Central memory CD8-positive, alpha-beta T cell (primary cell): Measurements from ENCODE around the gene KCNJ1.

Source experiments
- ATAC-seq: fragments of 150-1000 bp; cut with Tn5 transposase; replicated peaks from 2 replicates; pipeline ENCODE4 v1.10.0; 2022; ENCODE audit warnings: mild to moderate bottlenecking, moderate FRiP score, moderate number of reproducible peaks; ENCODE audit not compliant: poor library complexity, severe bottlenecking; ENCODE audit errors: extremely low read depth
- DNase-seq, 2 donors: peaks; one replicate each; pipeline ENCODE4 v3.0.0; 2021; ENCODE audit warnings: low spot score in 2 of 2
- H3K27ac Mint-ChIP-seq: one replicate; pipeline ENCODE4 v1.8.0; 2022; ENCODE audit warnings: low read depth, mild to moderate bottlenecking, moderate library complexity, mixed read lengths
- H3K27me3 Mint-ChIP-seq: one replicate; pipeline ENCODE4 v1.8.0; 2022; ENCODE audit warnings: mixed read lengths
- H3K36me3 Mint-ChIP-seq: one replicate; pipeline ENCODE4 v1.8.0; 2022; ENCODE audit warnings: mild to moderate bottlenecking, moderate library complexity, mixed read lengths; ENCODE audit not compliant: insufficient read depth
- H3K4me1 Mint-ChIP-seq: one replicate; pipeline ENCODE4 v1.8.0; 2022; ENCODE audit warnings: mixed read lengths
- H3K4me3 Mint-ChIP-seq: one replicate; pipeline ENCODE4 v1.8.0; 2022; ENCODE audit warnings: mild to moderate bottlenecking, moderate library complexity, mixed read lengths
- H3K9me3 Mint-ChIP-seq: one replicate; pipeline ENCODE4 v1.8.0; 2022; ENCODE audit warnings: mixed read lengths

The KCNJ1 gene

DNA sequence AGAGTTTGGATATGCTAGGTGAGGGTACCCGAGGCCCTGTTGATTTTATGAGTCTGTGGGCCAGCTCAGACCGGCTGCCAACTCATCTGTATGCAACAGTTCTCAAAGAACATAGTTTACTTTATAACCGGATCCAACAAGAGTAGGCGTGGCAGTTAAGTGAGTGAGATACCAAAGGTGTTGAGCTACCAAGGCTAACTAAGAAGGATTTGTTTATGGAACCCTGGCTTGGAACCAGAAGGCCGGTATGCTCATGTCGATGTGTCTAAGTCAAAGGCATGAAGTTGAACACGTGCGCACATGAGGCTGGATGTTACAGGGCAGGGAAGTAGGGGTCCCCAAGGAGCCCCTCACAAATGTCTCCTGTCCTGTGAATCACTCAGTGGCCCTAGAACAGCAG, at the start of gene KCNJ1:
KCNJ1 (minus strand) TSS at position 20 of the 400 bp plus-strand sequence. CDS start 27,053 bp downstream, outside the sequence.
- H3K9me3 Mint-ChIP-seq: no peaks in the 10 kb centered on the region
- ATAC-seq (no peak), DNase-seq (no peak)
- peaks cover 3% of the 10 kb centered on the region for H3K36me3 Mint-ChIP-seq
- H3K27me3 Mint-ChIP-seq: no peaks in the 10 kb centered on the region
- H3K27ac Mint-ChIP-seq: no peak within 1 kb of the TSS
- no peaks in the 10 kb centered on the region for H3K4me1 Mint-ChIP-seq
- no peak within 1 kb of the TSS for H3K4me3 Mint-ChIP-seq

DNA sequence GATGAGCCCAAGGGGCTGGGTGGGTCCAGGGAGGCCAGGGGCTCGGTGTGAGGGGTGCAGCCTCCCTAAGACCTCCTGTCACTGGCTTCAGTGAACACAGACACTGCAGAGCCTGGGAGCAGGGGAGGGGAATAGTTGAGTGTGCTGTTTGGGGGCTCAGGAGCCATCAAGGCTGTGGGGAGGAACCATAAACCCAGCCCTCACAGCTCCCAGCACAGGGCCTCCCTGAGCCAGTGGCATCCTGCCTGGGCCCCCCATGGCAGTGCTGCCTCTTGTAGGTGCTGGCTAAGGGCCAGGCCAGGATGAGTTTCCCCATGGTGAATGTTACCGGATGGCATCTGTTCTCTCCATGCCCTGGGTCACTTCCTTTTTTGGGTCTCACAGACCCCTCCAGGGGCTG, 49.6 kb upstream of the KCNJ1 start:
- H3K9me3 Mint-ChIP-seq: no peaks in the 10 kb centered on the region
- no peak overlapping the region for H3K27ac Mint-ChIP-seq
- H3K36me3 Mint-ChIP-seq: peaks cover 2% of the 10 kb centered on the region
- H3K4me1 Mint-ChIP-seq: no peaks in the 10 kb centered on the region
- no peak for ATAC-seq
- DNase-seq: no peak
- no peak overlapping the region for H3K4me3 Mint-ChIP-seq
- peaks cover 51% of the 10 kb centered on the region for H3K27me3 Mint-ChIP-seq

DNA sequence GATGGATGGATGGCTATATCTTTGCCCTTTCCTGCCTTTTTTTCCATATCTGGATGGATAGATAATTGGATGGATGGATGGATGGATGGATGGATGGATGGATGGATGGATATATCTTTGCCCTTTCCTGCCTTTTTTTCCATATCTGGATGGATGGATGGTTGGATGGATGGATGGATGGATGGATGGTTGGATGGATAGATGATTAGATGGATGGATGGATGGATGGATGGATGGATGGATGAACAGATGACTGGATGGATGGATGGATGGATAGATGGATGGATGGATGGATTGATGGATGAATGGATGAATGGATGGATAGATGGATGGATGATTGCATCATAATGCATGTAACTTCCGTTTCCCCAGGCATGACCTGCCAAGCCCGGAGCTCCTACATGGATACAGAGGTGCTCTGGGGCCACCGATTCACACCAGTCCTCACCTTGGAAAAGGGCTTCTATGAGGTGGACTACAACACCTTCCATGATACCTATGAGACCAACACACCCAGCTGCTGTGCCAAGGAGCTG, 49.0 kb upstream of the KCNJ1 start:
- H3K36me3 Mint-ChIP-seq: peaks cover 2% of the 10 kb centered on the region
- H3K27me3 Mint-ChIP-seq: peaks cover 46% of the 10 kb centered on the region
- H3K9me3 Mint-ChIP-seq: no peaks in the 10 kb centered on the region
- no peak for ATAC-seq
- H3K4me3 Mint-ChIP-seq: no peak overlapping the region
- H3K4me1 Mint-ChIP-seq: no peaks in the 10 kb centered on the region
- no peak overlapping the region for H3K27ac Mint-ChIP-seq
- DNase-seq: no peak

DNA sequence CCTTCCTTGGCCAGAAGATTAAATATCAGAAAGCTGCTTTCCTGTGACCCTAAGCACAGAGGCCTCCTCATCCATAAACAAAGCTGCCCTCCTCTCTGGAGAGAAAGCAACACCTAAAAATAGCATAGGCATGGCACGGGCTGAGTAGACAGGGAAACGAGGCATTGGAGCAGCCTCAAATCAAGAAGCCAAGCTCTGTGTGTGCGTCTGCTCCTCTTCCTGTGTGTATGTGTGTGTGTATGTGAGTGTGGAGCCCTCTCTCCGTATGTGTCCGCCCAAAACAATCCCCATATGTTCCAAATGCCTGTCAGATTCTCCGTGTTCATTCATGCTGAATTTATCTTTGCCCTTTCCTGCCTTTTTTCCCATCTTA, 48.0 kb upstream of the KCNJ1 start:
- Mint-ChIP-seq H3K4me3 (no peak overlapping the region), H3K36me3 (peaks cover 2% of the 10 kb centered on the region), H3K27ac (no peak overlapping the region), H3K4me1 (no peaks in the 10 kb centered on the region), H3K27me3 (peaks cover 36% of the 10 kb centered on the region), H3K9me3 (no peaks in the 10 kb centered on the region)
- DNase-seq (no peak), ATAC-seq (no peak)

DNA sequence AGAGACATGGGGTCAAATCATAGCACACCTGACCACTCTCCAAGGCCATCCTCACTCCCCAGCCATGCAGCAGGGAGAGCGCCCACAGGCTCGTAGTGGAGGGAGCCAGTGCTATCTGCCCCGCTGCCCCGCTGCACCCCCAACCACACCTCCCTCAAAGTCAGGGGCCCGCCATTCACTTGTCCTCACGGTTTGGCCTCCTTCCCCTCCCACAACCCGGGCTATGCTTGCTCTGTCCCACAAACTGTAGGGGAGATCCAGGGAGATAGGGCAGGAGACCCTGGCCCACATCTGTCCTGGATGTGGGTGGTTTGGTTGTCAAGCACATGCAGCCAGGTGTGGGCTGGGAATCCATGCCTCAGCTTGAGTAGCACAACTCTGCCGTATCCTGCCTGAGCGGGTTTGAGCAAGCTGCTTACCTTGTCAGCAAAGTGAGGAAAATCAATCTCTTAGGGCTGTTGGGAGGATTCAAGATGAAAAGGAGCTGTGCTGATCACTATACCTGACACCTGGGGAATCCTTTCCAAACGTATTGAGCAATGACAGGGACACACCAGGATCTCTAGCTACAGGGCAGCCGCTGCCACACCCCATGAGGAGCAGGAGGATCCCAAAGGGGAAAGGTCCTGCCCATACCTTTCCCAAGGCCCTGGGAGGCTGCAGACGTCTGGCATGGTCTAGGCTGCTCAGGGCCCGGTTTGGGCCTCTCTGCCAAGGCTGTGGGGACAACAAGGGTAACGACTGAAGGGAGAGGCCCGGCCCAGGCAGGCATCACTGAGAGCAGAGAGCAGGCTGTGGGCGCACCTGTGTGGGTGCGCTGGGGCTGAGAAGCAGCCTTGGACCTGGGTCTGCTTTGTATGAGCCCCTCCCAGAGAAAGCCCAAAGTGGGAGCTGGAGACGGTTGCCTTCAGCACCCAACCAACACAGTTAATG, 47.4 kb upstream of the KCNJ1 start:
- Mint-ChIP-seq H3K36me3 (no peaks in the 10 kb centered on the region), H3K9me3 (no peaks in the 10 kb centered on the region), H3K27ac (no peak overlapping the region), H3K27me3 (peaks cover 36% of the 10 kb centered on the region), H3K4me1 (no peaks in the 10 kb centered on the region), H3K4me3 (no peak overlapping the region)
- ATAC-seq (no peak), DNase-seq (no peak)

DNA sequence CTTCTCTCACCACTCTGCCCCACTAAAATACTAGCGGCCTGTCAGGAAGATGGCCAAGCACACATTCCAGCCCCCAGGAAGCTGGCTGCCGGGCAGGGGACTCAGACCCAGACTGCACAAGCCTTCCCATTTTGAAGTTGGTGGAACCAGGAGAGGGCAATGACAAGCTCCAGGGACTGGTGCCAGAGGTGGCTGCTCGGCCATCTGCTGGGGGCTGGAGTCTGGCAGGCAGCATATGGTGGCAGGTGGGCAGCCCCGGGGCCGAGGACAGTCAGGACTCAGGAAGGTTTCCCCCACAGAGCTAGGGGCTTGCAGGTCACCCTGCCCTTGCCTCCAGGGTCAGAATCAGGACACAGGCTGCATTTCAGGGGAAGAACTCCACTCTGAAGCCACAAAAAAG, 46.7 kb upstream of the KCNJ1 start:
- H3K27ac Mint-ChIP-seq: no peak overlapping the region
- no peak for DNase-seq
- H3K27me3 Mint-ChIP-seq: peaks cover 35% of the 10 kb centered on the region
- ATAC-seq: no peak
- no peaks in the 10 kb centered on the region for H3K9me3 Mint-ChIP-seq
- no peaks in the 10 kb centered on the region for H3K4me1 Mint-ChIP-seq
- H3K4me3 Mint-ChIP-seq: no peak overlapping the region
- H3K36me3 Mint-ChIP-seq: no peaks in the 10 kb centered on the region

DNA sequence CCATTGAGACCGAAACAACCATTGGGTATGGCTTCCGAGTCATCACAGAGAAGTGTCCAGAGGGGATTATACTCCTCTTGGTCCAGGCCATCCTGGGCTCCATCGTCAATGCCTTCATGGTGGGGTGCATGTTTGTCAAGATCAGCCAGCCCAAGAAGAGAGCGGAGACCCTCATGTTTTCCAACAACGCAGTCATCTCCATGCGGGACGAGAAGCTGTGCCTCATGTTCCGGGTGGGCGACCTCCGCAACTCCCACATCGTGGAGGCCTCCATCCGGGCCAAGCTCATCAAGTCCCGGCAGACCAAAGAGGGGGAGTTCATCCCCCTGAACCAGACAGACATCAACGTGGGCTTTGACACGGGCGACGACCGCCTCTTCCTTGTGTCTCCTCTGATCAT, 44.6 kb upstream of the KCNJ1 start:
- Mint-ChIP-seq H3K27me3 (peaks cover 33% of the 10 kb centered on the region), H3K36me3 (no peaks in the 10 kb centered on the region), H3K4me3 (no peak overlapping the region), H3K27ac (no peak overlapping the region), H3K9me3 (no peaks in the 10 kb centered on the region), H3K4me1 (no peaks in the 10 kb centered on the region)
- DNase-seq (no peak), ATAC-seq (no peak)

DNA sequence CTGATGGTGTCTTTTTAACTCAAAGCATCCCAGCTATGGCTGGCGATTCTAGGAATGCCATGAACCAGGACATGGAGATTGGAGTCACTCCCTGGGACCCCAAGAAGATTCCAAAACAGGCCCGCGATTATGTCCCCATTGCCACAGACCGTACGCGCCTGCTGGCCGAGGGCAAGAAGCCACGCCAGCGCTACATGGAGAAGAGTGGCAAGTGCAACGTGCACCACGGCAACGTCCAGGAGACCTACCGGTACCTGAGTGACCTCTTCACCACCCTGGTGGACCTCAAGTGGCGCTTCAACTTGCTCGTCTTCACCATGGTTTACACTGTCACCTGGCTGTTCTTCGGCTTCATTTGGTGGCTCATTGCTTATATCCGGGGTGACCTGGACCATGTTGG, 44.1 kb upstream of the KCNJ1 start:
- Mint-ChIP-seq H3K27ac (no peak overlapping the region), H3K4me3 (no peak overlapping the region), H3K4me1 (peaks cover 2% of the 10 kb centered on the region), H3K27me3 (peaks cover 34% of the 10 kb centered on the region), H3K36me3 (no peaks in the 10 kb centered on the region), H3K9me3 (no peaks in the 10 kb centered on the region)
- ATAC-seq: no peak
- DNase-seq: no peak

DNA sequence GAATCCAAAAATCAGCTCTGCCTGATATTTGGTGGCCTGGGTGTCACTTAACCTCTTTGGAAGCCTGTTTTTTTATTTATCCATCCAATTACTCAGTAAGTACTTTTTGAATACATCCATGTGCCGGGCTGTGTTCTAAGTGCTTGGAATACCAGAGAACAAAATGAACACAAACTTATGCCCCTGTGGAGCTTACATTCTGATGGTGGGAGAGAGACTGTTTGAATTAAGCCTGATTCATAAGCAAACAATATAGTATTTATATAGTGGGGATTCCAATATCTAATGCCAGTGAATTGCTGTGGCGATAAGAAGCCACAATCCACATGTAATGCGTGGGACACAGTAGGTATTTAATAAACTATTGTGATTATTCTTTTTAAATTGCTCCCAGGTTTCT, 43.5 kb upstream of the KCNJ1 start:
- DNase-seq (no peak), ATAC-seq (no peak)
- H3K27ac Mint-ChIP-seq: no peak overlapping the region
- H3K36me3 Mint-ChIP-seq: no peaks in the 10 kb centered on the region
- peaks cover 33% of the 10 kb centered on the region for H3K27me3 Mint-ChIP-seq
- no peak overlapping the region for H3K4me3 Mint-ChIP-seq
- H3K4me1 Mint-ChIP-seq: peaks cover 7% of the 10 kb centered on the region
- no peaks in the 10 kb centered on the region for H3K9me3 Mint-ChIP-seq

DNA sequence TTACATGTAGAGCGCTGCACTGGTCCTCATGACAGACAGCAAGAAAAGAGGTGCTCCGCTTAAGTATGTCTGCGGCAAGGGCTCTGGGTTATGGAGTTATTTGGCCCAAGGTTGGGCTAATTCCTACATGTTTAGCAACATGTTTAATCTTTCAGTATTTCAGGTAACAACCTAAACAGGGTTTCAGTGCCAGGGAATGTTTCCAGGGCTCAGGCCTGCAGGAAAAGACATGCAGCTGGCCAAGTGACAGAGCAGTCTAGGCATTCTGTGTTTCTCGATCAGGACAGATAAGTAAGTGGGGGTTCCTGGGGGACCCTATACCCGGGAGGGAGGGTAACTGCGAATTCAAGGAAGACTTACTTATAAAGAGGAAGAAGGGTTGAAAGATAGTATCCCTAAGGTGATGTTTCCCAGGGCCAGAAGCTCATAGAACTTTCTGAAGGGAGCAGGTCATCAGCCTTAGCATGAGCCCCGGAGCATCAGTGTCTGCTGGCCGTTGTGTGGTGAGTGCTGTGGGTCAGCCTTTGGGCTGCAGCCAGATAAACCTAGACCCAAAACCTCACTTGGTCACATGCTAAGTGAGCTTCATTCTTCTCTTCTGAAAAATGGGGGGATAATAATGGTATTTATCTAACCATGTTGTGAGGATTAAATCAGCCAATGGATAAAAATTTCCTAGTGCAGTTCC, 42.5 kb upstream of the KCNJ1 start:
- H3K27ac Mint-ChIP-seq: no peak overlapping the region
- DNase-seq: no peak
- peaks cover 33% of the 10 kb centered on the region for H3K27me3 Mint-ChIP-seq
- H3K4me1 Mint-ChIP-seq: peaks cover 7% of the 10 kb centered on the region
- no peak overlapping the region for H3K4me3 Mint-ChIP-seq
- no peaks in the 10 kb centered on the region for H3K36me3 Mint-ChIP-seq
- no peaks in the 10 kb centered on the region for H3K9me3 Mint-ChIP-seq
- ATAC-seq: no peak

DNA sequence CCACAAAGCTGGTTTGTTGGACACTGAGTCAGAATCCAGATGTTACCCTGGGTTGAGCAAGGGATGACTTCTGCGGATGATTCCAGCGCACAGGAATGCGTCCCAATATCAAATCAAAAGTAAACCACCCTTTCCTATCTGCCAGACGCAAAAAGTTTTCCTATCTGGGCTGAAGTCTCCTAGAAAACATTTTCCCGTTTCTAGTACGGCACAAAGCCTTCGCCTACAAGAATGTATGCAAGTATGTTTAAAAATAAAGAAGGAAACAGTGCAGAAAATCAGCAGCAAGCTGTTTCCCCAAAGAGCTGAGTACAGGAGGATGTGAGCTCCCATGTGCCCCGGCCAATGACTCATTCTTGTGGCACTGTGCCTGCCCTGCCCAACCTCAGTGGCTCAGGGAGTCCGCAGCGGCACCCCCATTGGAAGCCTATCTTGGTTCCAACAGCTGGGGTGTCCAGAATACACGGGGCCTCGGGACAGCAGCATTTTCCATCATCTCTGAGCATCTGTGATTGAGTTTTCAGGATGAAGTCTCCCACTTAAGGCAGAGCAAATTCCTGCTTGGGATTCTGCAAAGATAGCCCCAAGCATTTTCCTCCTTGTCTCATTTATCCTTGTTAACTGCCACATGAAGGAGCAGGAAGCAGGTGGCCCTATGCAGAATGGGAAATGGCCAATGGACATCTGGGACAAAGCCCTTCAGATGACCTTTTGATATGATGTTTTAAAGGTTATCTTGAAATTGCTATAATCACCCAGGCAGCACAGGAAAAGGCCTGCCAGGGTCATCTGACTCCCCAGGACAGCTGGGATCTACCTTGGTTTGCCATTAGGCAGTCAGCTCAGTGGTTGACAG, 41.5 kb upstream of the KCNJ1 start:
- H3K4me3 Mint-ChIP-seq: no peak overlapping the region
- DNase-seq (no peak), ATAC-seq (no peak)
- H3K36me3 Mint-ChIP-seq: no peaks in the 10 kb centered on the region
- H3K4me1 Mint-ChIP-seq: peaks cover 7% of the 10 kb centered on the region
- no peaks in the 10 kb centered on the region for H3K9me3 Mint-ChIP-seq
- peaks cover 30% of the 10 kb centered on the region for H3K27me3 Mint-ChIP-seq
- no peak overlapping the region for H3K27ac Mint-ChIP-seq

DNA sequence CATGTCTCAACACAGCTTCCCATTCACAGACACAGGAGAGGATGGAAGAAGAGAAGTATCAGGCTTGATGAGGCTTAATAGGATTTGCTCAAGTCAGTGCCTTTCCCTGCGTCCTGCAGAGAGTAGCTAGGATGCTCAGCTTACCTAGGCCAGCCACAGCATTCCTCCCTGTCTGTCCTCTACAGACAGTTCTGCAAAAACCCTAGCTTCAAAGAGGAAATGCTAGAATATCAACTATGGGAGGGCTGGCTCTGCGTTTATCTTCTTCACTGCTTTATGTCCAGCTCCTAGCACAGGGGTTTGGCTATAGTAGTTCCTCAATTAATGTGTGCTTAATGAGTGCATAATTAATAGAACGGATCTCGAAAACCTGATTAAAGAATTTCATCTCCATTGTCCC, 40.5 kb upstream of the KCNJ1 start:
- no peaks in the 10 kb centered on the region for H3K36me3 Mint-ChIP-seq
- no peak for ATAC-seq
- H3K4me1 Mint-ChIP-seq: peaks cover 7% of the 10 kb centered on the region
- no peak overlapping the region for H3K27ac Mint-ChIP-seq
- no peak for DNase-seq
- no peak overlapping the region for H3K4me3 Mint-ChIP-seq
- peaks cover 24% of the 10 kb centered on the region for H3K27me3 Mint-ChIP-seq
- no peaks in the 10 kb centered on the region for H3K9me3 Mint-ChIP-seq
